HepG2 (cell line): ENCODE results near the gene ARSB. TPM values are rescaled to one million over a fixed set of nuclear protein-coding genes. Genes with fewer than 3 reads are reported as not detected.

ENCODE experiments used
- ATAC-seq: fragments of 200-7000 bp; cut with Tn5 transposase; 3 replicates; pipeline ENCODE4 v1.9.1; 2020; ENCODE audit warnings: mild to moderate bottlenecking, moderate library complexity
- BruUV-seq: library from RNA; stranded (reverse); fragments of 400-500 nt; replicated peaks from 2 replicates; lab custom pipeline; 2021; lab: Mats Ljungman, UMichigan
- CTCF ChIA-PET: fragments of 300-600 bp; formaldehyde crosslinking; extraction: SDS; loops from one replicate; lab custom pipeline; 2021; ENCODE audit warnings: low total read pairs, inconsistent platforms, low intra/inter-chr PET ratio; lab: Yijun Ruan, JAX
- POLR2A ChIA-PET: fragments of 350-600 bp; sonication (Branson Sonifier 250); formaldehyde crosslinking; loops from one replicate; lab custom pipeline; 2020; ENCODE audit warnings: antibody characterized with exemption, inconsistent platforms; lab: Yijun Ruan, JAX
- DNase-seq: peaks from one replicate; pipeline ENCODE4 v3.0.0-alpha.2; 2015; ENCODE audit warnings: low spot score
- FAIRE-seq: peaks from 3 replicates; lab custom pipeline; 2011; peaks lifted over from hg19 to GRCh38; lab: Jason Lieb, UNC
- H2AFZ ChIP-seq: one replicate; pipeline ENCODE4 v1.6.1; 2011; ENCODE audit warnings: low read length, inconsistent platforms
- H3K27ac ChIP-seq: fragments of 300-600 bp; 3 replicates; pipeline ENCODE4 v1.8.0; 2011; ENCODE audit warnings: mixed run types, mild to moderate bottlenecking, mixed read lengths, low read length, inconsistent platforms; ENCODE audit not compliant: insufficient read depth; ENCODE audit errors: extremely low read length
- H3K27me3 ChIP-seq, 2 experiments: fragments of 200-600 bp in 1 of 2; 2 replicates in 1 of 2; 3 replicates in 1 of 2; pipeline versions ENCODE4 v1.6.0 to v1.8.0; 2011; ENCODE audit warnings: low read length in 2 of 2, mild to moderate bottlenecking in 2 of 2, moderate library complexity in 2 of 2, inconsistent platforms in 1 of 2; ENCODE audit not compliant: insufficient read depth in 2 of 2, control insufficient read depth in 1 of 2
- H3K36me3 ChIP-seq, 2 experiments: fragments of 200-600 bp in 1 of 2; replicated peaks in 1 of 2; 2 replicates in 1 of 2; 3 replicates in 1 of 2; pipeline versions ENCODE4 v1.5.1 to v1.8.0; 2011; ENCODE audit warnings: low read length in 2 of 2, inconsistent platforms in 1 of 2; ENCODE audit not compliant: insufficient read depth in 2 of 2, control insufficient read depth in 1 of 2
- H3K4me1 ChIP-seq: 2 replicates; pipeline ENCODE4 v1.5.1; 2012; ENCODE audit warnings: low read length, inconsistent platforms; ENCODE audit not compliant: insufficient read depth
- H3K4me2 ChIP-seq: 2 replicates; pipeline ENCODE4 v1.6.0; 2011; ENCODE audit warnings: low read depth, low read length, inconsistent platforms
- H3K4me3 ChIP-seq, 3 experiments: fragments of 200-600 bp in 1 of 3; sonication (generic), shearing (Covaris generic) in 1 of 3; replicated peaks in 1 of 3; 2 replicates each; pipeline ENCODE4 v1.5.1; 2011 to 2016; ENCODE audit warnings: low read length in 3 of 3, inconsistent platforms in 2 of 3, low read depth in 2 of 3, mild to moderate bottlenecking in 2 of 3, control low read depth in 1 of 3, mixed read lengths in 1 of 3; ENCODE audit not compliant: insufficient read depth in 1 of 3
- H3K79me2 ChIP-seq: one replicate; pipeline ENCODE4 v1.6.1; 2011; ENCODE audit warnings: low read length, inconsistent platforms; ENCODE audit not compliant: insufficient read depth
- H3K9ac ChIP-seq: 2 replicates; pipeline ENCODE4 v1.6.0; 2011; ENCODE audit warnings: mild to moderate bottlenecking, low read depth, low read length, inconsistent platforms; ENCODE audit not compliant: insufficient read depth
- H3K9me3 ChIP-seq: 2 replicates; pipeline ENCODE4 v1.5.1; 2012; ENCODE audit warnings: mild to moderate bottlenecking, low read length
- H4K20me1 ChIP-seq: 2 replicates; pipeline ENCODE4 v1.6.0; 2011; ENCODE audit warnings: inconsistent platforms, mild to moderate bottlenecking, low read length, moderate library complexity; ENCODE audit not compliant: insufficient read depth
- CEBPB ChIP-seq: IDR thresholded peaks from 2 replicates; pipeline ENCODE4 v1.6.1; 2011; ENCODE audit warnings: low read depth, low read length, improper control_type of control experiment, borderline replicate concordance
- REPIN1 ChIP-seq: sonication (generic); formaldehyde crosslinking; IDR thresholded peaks from 2 replicates; pipeline ENCODE4 v1.8.0; 2022; ENCODE audit warnings: missing genetic modification reagents, low read depth, mild to moderate bottlenecking, borderline replicate concordance
- TEF ChIP-seq: sonication (generic); formaldehyde crosslinking; IDR thresholded peaks from 2 replicates; pipeline ENCODE4 v1.5.0; 2020; ENCODE audit warnings: missing genetic modification reagents
- WGBS: methylation state at CpG from one replicate; pipeline ENCODE4 v1.1.6; 2017; ENCODE audit warnings: low lambda C conversion rate; 5-methylcytosine and 5-hydroxymethylcytosine counted together
- in situ Hi-C: cut with HindIII; loops from 2 replicates; pipeline ENCODE4 v1.10.0; 2017; ENCODE audit warnings: low pct_unique_long_range_greater_than_20kb; ENCODE audit not compliant: extremely low pct_ligation_motif_present
- intact Hi-C: fragments of 100-400 bp; cut with micrococcal nuclease; formaldehyde crosslinking; loops from one replicate; pipeline ENCODE4 v1.10.0; 2022; ENCODE audit not compliant: unreplicated experiment
- polyA plus RNA-seq, 8 experiments: library from polyadenylated mRNA; depleted of rRNA in 3 of 8; stranded (reverse) in 7 of 8; unstranded in 1 of 8; fragments of >200 nt; fragmentation: Illumina TruSeq in 4 of 8; extraction: Trizol in 4 of 8; gene quantifications; 2 replicates each; pipeline versions ENCODE4 v1.2.1 to v1.2.3, GENCODE V29; 2011 to 2016; ENCODE audit warnings: low read depth in 4 of 8, missing spikeins in 1 of 8, mixed read lengths in 1 of 8; ENCODE audit not compliant: insufficient read depth in 1 of 8
- total RNA-seq, 5 experiments: library from RNA; depleted of rRNA; stranded (reverse); fragments of >200 nt; fragmentation: Illumina TruSeq; extraction: Trizol; gene quantifications; 2 replicates each; pipeline ENCODE4 v1.2.3, GENCODE V29; 2016; ENCODE audit warnings: low read depth in 1 of 5
- TF ChIP-seq, protein P1 (sequence below): sonication (generic); formaldehyde crosslinking; IDR thresholded peaks from 2 replicates; pipeline ENCODE4 v1.5.0; 2020; ENCODE audit warnings: missing genetic modification reagents
- TF ChIP-seq, protein P2 (sequence below): sonication (generic); formaldehyde crosslinking; IDR thresholded peaks from 2 replicates; pipeline ENCODE4 v1.5.1; 2020; ENCODE audit warnings: missing genetic modification reagents, mild to moderate bottlenecking, borderline replicate concordance

The ARSB gene
- total and polyA plus RNA-seq, 2 of the 13 experiments (the other 11 are each of a cell fraction or from before 2014, with no cell fraction given): 52.6 to 66.4 TPM

DNA sequence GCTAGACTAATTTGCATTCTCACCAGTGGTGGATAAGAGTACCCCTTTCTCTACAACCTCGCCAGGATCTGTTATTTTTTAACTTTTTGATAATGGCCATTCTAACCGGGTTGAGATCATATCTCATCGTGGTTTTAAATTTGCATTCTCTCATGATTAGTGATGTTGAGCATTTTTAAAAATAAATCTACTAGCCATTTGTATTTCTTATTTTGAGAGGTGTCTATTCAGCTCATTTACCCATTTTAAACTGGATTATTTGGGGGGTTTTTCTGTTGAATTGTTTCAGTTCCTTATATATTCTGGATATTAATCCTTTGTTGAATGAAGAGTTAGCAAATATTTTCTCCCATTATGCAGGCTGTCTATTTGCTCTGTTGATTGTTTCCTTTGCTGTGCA is 139.6 kb downstream of the ARSB start (continued):
- TF ChIP-seq REPIN1 (CRISPR knock-in tag): no peak
- no peak for TF ChIP-seq TEF
- TF ChIP-seq, protein P1, sequence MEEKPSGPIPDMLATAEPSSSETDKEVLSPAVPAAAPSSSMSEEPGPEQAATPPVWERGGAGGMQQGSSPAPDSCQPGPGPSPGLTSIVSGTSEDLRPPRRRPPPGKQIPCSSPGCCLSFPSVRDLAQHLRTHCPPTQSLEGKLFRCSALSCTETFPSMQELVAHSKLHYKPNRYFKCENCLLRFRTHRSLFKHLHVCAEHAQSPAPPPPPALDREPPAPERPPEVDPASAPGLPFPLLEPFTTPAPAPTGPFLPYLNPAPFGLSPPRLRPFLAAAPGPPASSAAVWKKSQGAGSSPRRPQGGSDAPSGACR (CRISPR knock-in tag): no peak

- no peak for ATAC-seq
- in situ Hi-C loops: no loop called here
- H3K4me1 ChIP-seq: no peaks in the 10 kb centered on the region
- intact Hi-C loops: no loop called here
- H3K27me3 ChIP-seq: no peaks in the 10 kb centered on the region
- no peak for FAIRE-seq
- H4K20me1 ChIP-seq: no peaks in the 10 kb centered on the region
- POLR2A ChIA-PET: no interaction called here
- no TSS peak for BruUV-seq
- no peak overlapping the region for H3K9ac ChIP-seq
- H3K79me2 ChIP-seq: no peaks in the 10 kb centered on the region
- CTCF ChIA-PET: no interaction called here
- WGBS: 97% methylated on average over 1 of the region's 1 CpG
- H3K27ac ChIP-seq: no peak overlapping the region
- no peak overlapping the region for H3K4me3 ChIP-seq
- H3K9me3 ChIP-seq: no peaks in the 10 kb centered on the region
- H2AFZ ChIP-seq: no peak overlapping the region
- H3K36me3 ChIP-seq: peaks cover 7 to 23% of the 10 kb centered on the region in 2 experiments; a peak in 4 of 5 replicates
- no peak overlapping the region for H3K4me2 ChIP-seq
- no peak for DNase-seq
- TF ChIP-seq, protein P2, sequence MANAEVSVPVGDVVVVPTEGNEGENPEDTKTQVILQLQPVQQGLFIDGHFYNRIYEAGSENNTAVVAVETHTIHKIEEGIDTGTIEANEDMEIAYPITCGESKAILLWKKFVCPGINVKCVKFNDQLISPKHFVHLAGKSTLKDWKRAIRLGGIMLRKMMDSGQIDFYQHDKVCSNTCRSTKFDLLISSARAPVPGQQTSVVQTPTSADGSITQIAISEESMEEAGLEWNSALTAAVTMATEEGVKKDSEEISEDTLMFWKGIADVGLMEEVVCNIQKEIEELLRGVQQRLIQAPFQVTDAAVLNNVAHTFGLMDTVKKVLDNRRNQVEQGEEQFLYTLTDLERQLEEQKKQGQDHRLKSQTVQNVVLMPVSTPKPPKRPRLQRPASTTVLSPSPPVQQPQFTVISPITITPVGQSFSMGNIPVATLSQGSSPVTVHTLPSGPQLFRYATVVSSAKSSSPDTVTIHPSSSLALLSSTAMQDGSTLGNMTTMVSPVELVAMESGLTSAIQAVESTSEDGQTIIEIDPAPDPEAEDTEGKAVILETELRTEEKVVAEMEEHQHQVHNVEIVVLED (CRISPR knock-in tag): no peak
- peak; percentile 22; the same call in 1 of the 2 replicates for TF ChIP-seq CEBPB
These were observed 141.7 kb downstream of the ARSB start for GRCh38 chr5:78843436-78843835.
